Mesendoderm (in vitro differentiated cells): ENCODE measurements around the gene LRRC56.

Source experiments
- DNase-seq: peaks from one replicate; pipeline ENCODE4 v3.0.0; 2013
- H2AK5ac ChIP-seq: 2 replicates; pipeline ENCODE4 v1.6.1; 2013; ENCODE audit warnings: low read length, inconsistent platforms
- H2BK120ac ChIP-seq: 2 replicates; pipeline ENCODE4 v1.6.1; 2013; ENCODE audit warnings: low read depth, mild to moderate bottlenecking, low read length, moderate library complexity, mixed read lengths
- H2BK15ac ChIP-seq: replicated peaks from 2 replicates; pipeline ENCODE4 v1.6.1; 2013; ENCODE audit warnings: low read depth, mild to moderate bottlenecking, moderate library complexity
- H2BK5ac ChIP-seq: 2 replicates; pipeline ENCODE4 v1.6.1; 2013; ENCODE audit warnings: low read length, inconsistent platforms
- H3K18ac ChIP-seq: 2 replicates; pipeline ENCODE4 v1.6.1; 2013; ENCODE audit warnings: mild to moderate bottlenecking, low read length, mixed read lengths
- H3K23ac ChIP-seq: one replicate; pipeline ENCODE4 v1.6.1; 2013; ENCODE audit warnings: low read length
- H3K27ac ChIP-seq: 2 replicates; pipeline ENCODE4 v1.5.1; 2013; ENCODE audit warnings: low read depth, mild to moderate bottlenecking, inconsistent platforms, low read length, moderate library complexity
- H3K27me3 ChIP-seq: 2 replicates; pipeline ENCODE4 v1.6.1; 2013; ENCODE audit warnings: low read length, control low read depth, mild to moderate bottlenecking, inconsistent platforms; ENCODE audit not compliant: insufficient read depth, poor library complexity
- H3K36me3 ChIP-seq: 2 replicates; pipeline ENCODE4 v1.6.1; 2013; ENCODE audit warnings: low read length, inconsistent platforms; ENCODE audit not compliant: control insufficient read depth, insufficient read depth
- H3K4ac ChIP-seq: one replicate; pipeline ENCODE4 v1.6.1; 2013; ENCODE audit warnings: low read depth, mild to moderate bottlenecking, low read length, moderate library complexity
- H3K4me1 ChIP-seq: 2 replicates; pipeline ENCODE4 v1.6.1; 2013; ENCODE audit warnings: low read depth, low read length, inconsistent platforms; ENCODE audit not compliant: control insufficient read depth
- H3K4me2 ChIP-seq: 2 replicates; pipeline ENCODE4 v1.6.1; 2013; ENCODE audit warnings: low read length
- H3K4me3 ChIP-seq: 2 replicates; pipeline ENCODE4 v1.5.1; 2013; ENCODE audit warnings: mild to moderate bottlenecking, low read length
- H3K56ac ChIP-seq: one replicate; pipeline ENCODE4 v1.6.1; 2013; ENCODE audit warnings: low read length
- H3K79me1 ChIP-seq: 2 replicates; pipeline ENCODE4 v1.6.1; 2013; ENCODE audit warnings: low read length, inconsistent platforms
- H3K79me2 ChIP-seq: 2 replicates; pipeline ENCODE4 v1.6.1; 2013; ENCODE audit warnings: mild to moderate bottlenecking, low read length; ENCODE audit not compliant: control insufficient read depth, insufficient read depth
- H3K9ac ChIP-seq: 2 replicates; pipeline ENCODE4 v1.6.1; 2013; ENCODE audit warnings: low read length, inconsistent platforms
- H4K5ac ChIP-seq: one replicate; pipeline ENCODE4 v1.6.1; 2013; ENCODE audit warnings: low read length
- H4K8ac ChIP-seq: one replicate; pipeline ENCODE4 v1.6.1; 2013; ENCODE audit warnings: low read depth, mild to moderate bottlenecking, control low read depth, low read length, moderate library complexity
- WGBS: extraction: QIAGEN DNeasy Blood & Tissue Kit; methylation state at CpG from one replicate; pipeline ENCODE4 v1.1.7; 2013; ENCODE audit warnings: low lambda C conversion rate, missing lambda C conversion rate; ENCODE audit not compliant: insufficient coverage; ENCODE audit errors: extremely low coverage; 5-methylcytosine and 5-hydroxymethylcytosine counted together

The LRRC56 gene

DNA sequence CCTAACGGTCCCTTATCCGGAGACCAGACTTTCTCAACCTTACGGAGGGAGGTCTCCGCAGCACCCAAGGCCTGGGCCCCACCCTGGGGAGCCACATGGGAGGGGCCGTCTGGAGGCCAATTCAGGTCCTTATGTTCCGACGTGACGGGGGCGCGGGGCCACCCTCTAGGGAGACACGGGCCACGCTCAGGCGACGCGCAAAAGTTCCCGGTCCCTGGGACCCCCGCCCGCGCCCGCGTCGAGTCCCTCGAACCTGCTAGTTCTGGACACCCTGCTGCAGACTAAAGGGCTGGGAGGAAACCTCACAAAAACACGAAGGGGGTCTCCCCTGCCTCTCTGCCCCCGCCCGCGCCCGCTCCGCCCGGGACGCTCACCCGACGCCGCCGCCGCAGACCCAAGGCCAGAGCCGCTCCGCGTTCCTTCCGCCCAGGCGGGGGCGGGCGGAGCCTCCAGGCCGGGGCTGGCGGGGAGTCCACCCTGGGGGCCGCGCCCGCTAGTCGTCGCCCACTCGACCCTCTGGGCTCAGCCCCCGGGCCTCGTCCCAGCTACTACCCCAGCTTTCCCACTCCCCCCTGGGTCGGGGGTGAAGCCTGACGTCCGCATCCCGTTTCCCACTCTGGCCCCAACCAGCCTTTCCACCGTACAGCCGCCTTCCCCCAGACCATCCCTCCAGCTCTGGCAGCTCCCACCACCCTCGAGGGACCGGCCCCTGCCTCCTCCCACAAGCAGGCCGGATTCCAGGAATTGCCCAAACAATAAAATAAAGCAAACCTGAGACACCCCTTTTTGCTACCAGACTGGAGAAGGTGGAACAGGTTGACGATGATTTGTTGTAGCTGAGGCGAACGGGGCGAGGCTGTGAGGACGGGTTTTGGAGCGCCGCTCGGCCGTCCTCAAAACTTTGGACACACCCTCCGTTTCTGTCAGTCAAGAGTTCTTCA lies 33.0 kb upstream of the LRRC56 start:
- H4K8ac ChIP-seq = no peak overlapping the region
- H3K79me2 ChIP-seq = peaks cover 13% of the 10 kb centered on the region
- no peak overlapping the region for H3K4me3 ChIP-seq
- H3K4me2 ChIP-seq = no peak overlapping the region
- no peak overlapping the region for H3K56ac ChIP-seq
- H3K18ac ChIP-seq = no peak overlapping the region
- H2BK120ac ChIP-seq = no peak overlapping the region
- no peak overlapping the region for H2BK15ac ChIP-seq
- H3K9ac ChIP-seq = no peak overlapping the region
- no peaks in the 10 kb centered on the region for H3K4me1 ChIP-seq
- H3K27ac ChIP-seq = no peak overlapping the region
- no peak overlapping the region for H2AK5ac ChIP-seq
- no peak overlapping the region for H4K5ac ChIP-seq
- no peak overlapping the region for H2BK5ac ChIP-seq
- no peak for DNase-seq
- peaks cover 6% of the 10 kb centered on the region for H3K79me1 ChIP-seq
- peaks cover 4% of the 10 kb centered on the region for H3K36me3 ChIP-seq
- no peak overlapping the region for H3K23ac ChIP-seq
- H3K4ac ChIP-seq = no peak overlapping the region
- WGBS = no CpG with 5 or more reads among the region's 72 CpGs
- H3K27me3 ChIP-seq = no peaks in the 10 kb centered on the region

DNA sequence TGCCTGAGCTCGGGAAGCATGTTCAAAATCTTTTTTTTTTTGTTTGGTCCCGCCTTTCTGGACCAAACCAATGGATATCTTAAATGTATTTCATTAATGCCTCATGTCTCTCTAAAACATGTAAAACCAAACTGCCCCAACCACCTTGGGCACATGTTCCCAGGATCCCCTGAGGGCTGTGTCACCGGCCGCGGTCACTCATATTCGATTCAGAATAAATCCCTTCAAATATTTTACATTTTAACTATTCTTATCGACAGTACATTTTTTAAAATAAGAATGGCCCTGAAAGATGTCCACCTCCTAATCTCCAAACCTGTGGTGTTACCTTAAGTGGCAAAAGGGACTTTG lies 32.4 kb upstream of the LRRC56 start:
- H2BK5ac ChIP-seq = no peak overlapping the region
- H3K27ac ChIP-seq = no peak overlapping the region
- no peak overlapping the region for H2AK5ac ChIP-seq
- no peak overlapping the region for H3K4me2 ChIP-seq
- no peak overlapping the region for H3K4me3 ChIP-seq
- no peak overlapping the region for H3K18ac ChIP-seq
- no peak overlapping the region for H4K8ac ChIP-seq
- DNase-seq = no peak
- peaks cover 4% of the 10 kb centered on the region for H3K36me3 ChIP-seq
- H3K4me1 ChIP-seq = no peaks in the 10 kb centered on the region
- peaks cover 13% of the 10 kb centered on the region for H3K79me2 ChIP-seq
- H3K23ac ChIP-seq = no peak overlapping the region
- no peak overlapping the region for H3K56ac ChIP-seq
- no peaks in the 10 kb centered on the region for H3K27me3 ChIP-seq
- 100% methylated on average over 4 of the region's 7 CpGs for WGBS
- no peak overlapping the region for H4K5ac ChIP-seq
- H3K4ac ChIP-seq = no peak overlapping the region
- peaks cover 6% of the 10 kb centered on the region for H3K79me1 ChIP-seq
- no peak overlapping the region for H2BK120ac ChIP-seq
- no peak overlapping the region for H2BK15ac ChIP-seq
- no peak overlapping the region for H3K9ac ChIP-seq

GRCh38 chr11:506238-506994 lies 30.9 kb upstream of the LRRC56 start:
- Histone ChIP-seq H3K4me3 (peak overlapping the region; percentile 93), H4K8ac (peak overlapping the region; percentile 98), H3K56ac (peak overlapping the region; percentile 100), H3K4me2 (peak overlapping the region; percentile 93), H3K36me3 (no peaks in the 10 kb centered on the region), H4K5ac (no peak overlapping the region), H2BK5ac (peak overlapping the region; percentile 70), H3K23ac (peak overlapping the region; percentile 97), H3K4me1 (no peaks in the 10 kb centered on the region), H3K79me2 (peaks cover 13% of the 10 kb centered on the region), H3K27me3 (no peaks in the 10 kb centered on the region), H3K9ac (peak overlapping the region; percentile 99), H2AK5ac (no peak overlapping the region), H3K27ac (peak overlapping the region; percentile 97), H2BK120ac (no peak overlapping the region), H3K4ac (peak overlapping the region; percentile 77), H2BK15ac (no peak overlapping the region), H3K18ac (peak overlapping the region; percentile 93), H3K79me1 (peaks cover 6% of the 10 kb centered on the region)
- no CpG with 5 or more reads among the region's 71 CpGs for WGBS
- DNase-seq = peak; percentile 98

GRCh38 chr11:506995-507726 lies 30.2 kb upstream of the LRRC56 start, which contains the start of gene RNH1:
Gene RNH1, minus strand, starts transcription at chr11:507242. Its CDS starts 5,080 bp downstream, at chr11:502162.
- WGBS = no CpG with 5 or more reads among the region's 93 CpGs
- Histone ChIP-seq H3K79me1 (peaks cover 6% of the 10 kb centered on the region), H3K4ac (peak within 1 kb of the TSS; percentile 77), H3K23ac (peak within 1 kb of the TSS; percentile 97), H3K56ac (peak within 1 kb of the TSS; percentile 100), H4K5ac (no peak within 1 kb of the TSS), H3K4me3 (peak within 1 kb of the TSS; percentile 93), H4K8ac (peak within 1 kb of the TSS; percentile 98), H3K27me3 (no peaks in the 10 kb centered on the region), H3K36me3 (no peaks in the 10 kb centered on the region), H3K79me2 (peaks cover 13% of the 10 kb centered on the region), H3K4me1 (no peaks in the 10 kb centered on the region), H2BK5ac (peak within 1 kb of the TSS; percentile 92), H2BK120ac (no peak within 1 kb of the TSS), H3K4me2 (peak within 1 kb of the TSS; percentile 93), H2AK5ac (no peak within 1 kb of the TSS), H3K27ac (peak within 1 kb of the TSS; percentile 97), H3K18ac (peak within 1 kb of the TSS; percentile 93), H3K9ac (peak within 1 kb of the TSS; percentile 99), H2BK15ac (no peak within 1 kb of the TSS)
- DNase-seq = peak; percentile 94

- no peaks in the 10 kb centered on the region for H3K36me3 ChIP-seq
- H3K4me1 ChIP-seq = no peaks in the 10 kb centered on the region
- no peak overlapping the region for H2BK120ac ChIP-seq
- H3K9ac ChIP-seq = peak overlapping the region; percentile 89
- H3K79me1 ChIP-seq = peaks cover 6% of the 10 kb centered on the region
- H3K4ac ChIP-seq = no peak overlapping the region
- peak overlapping the region; percentile 91 for H3K56ac ChIP-seq
- H4K5ac ChIP-seq = no peak overlapping the region
- no peak overlapping the region for H4K8ac ChIP-seq
- DNase-seq = peak; percentile 18
- H2BK15ac ChIP-seq = no peak overlapping the region
- no peak overlapping the region for H2AK5ac ChIP-seq
- no peak overlapping the region for H3K27ac ChIP-seq
- peak overlapping the region; percentile 94 for H3K23ac ChIP-seq
- peak overlapping the region; percentile 69 for H3K4me3 ChIP-seq
- H2BK5ac ChIP-seq = no peak overlapping the region
- H3K79me2 ChIP-seq = peaks cover 13% of the 10 kb centered on the region
- peak overlapping the region; percentile 65 for H3K18ac ChIP-seq
- no CpG with 5 or more reads among the region's 45 CpGs for WGBS
- peak overlapping the region; percentile 87 for H3K4me2 ChIP-seq
- H3K27me3 ChIP-seq = no peaks in the 10 kb centered on the region
Measured at GRCh38 chr11:507727-508515, 29.4 kb upstream of the LRRC56 start.
